Sigmoid colon (tissue), 7 donors: Measurements from ENCODE around the gene SERHL2. TPM values are rescaled to one million over a fixed set of nuclear protein-coding genes. Genes with fewer than 3 reads are reported as not detected.

ENCODE experiments used
- DNase-seq: peaks from one replicate; pipeline ENCODE4 v3.0.0-alpha.2; 2019
- H3K27ac ChIP-seq, 4 donors: fragments of 200-600 bp; sonication (generic); one replicate each; pipeline ENCODE4 v1.5.1; 2016 to 2019; ENCODE audit warnings: mild to moderate bottlenecking in 1 of 4
- H3K27me3 ChIP-seq, 3 donors: fragments of 200-600 bp; sonication (generic); one replicate each; pipeline ENCODE4 v1.5.1; 2019; ENCODE audit warnings: mild to moderate bottlenecking in 1 of 3
- H3K36me3 ChIP-seq, 4 donors: fragments of 200-600 bp; sonication (generic); one replicate each; pipeline ENCODE4 v1.5.1; 2016 to 2019
- H3K4me1 ChIP-seq, 4 donors: fragments of 200-600 bp; sonication (generic); one replicate each; pipeline ENCODE4 v1.5.1; 2017 to 2019
- H3K4me3 ChIP-seq, 4 donors: fragments of 200-600 bp; sonication (generic); one replicate each; pipeline ENCODE4 v1.5.1; 2017 to 2019; ENCODE audit warnings: mild to moderate bottlenecking in 2 of 4, moderate library complexity in 1 of 4
- H3K9me3 ChIP-seq, 4 donors: fragments of 200-600 bp in 3 of 4; sonication (generic) in 3 of 4; one replicate each; pipeline versions ENCODE4 v1.5.1 to v1.6.1; 2013 to 2019
- EP300 ChIP-seq, 4 donors: sonication (generic); formaldehyde crosslinking; IDR thresholded peaks; one replicate each; pipeline ENCODE4 v1.6.1; 2017; ENCODE audit warnings: antibody characterized with exemption in 4 of 4
- POLR2A ChIP-seq, 2 donors: fragments of 450-650 bp; IDR thresholded peaks; one replicate each; pipeline ENCODE4 v1.6.1; 2016; ENCODE audit warnings: antibody characterized with exemption in 2 of 2, mild to moderate bottlenecking in 2 of 2, moderate library complexity in 2 of 2
- POLR2AphosphoS5 ChIP-seq, 4 donors: sonication (generic); formaldehyde crosslinking; IDR thresholded peaks; one replicate each; pipeline ENCODE4 v1.6.1; 2017; ENCODE audit warnings: antibody characterized with exemption in 4 of 4
- WGBS, 2 donors: extraction: QIAGEN DNeasy Blood & Tissue Kit; methylation state at CpG; one replicate each; pipeline ENCODE4 v1.1.7; 2013; 5-methylcytosine and 5-hydroxymethylcytosine counted together
- intact Hi-C: fragments of 100-400 bp; cut with DNase I; formaldehyde crosslinking; loops from one replicate; pipeline ENCODE4 v1.15.1; 2023
- polyA plus RNA-seq, 3 donors: library from polyadenylated mRNA; stranded (reverse); fragments of 200-250 nt; gene quantifications; one replicate each; pipeline ENCODE4 v1.2.3, GENCODE V29; 2013
- total RNA-seq, 4 donors: library from RNA; depleted of rRNA; stranded (reverse); fragments of >200 nt; gene quantifications; one replicate each; pipeline ENCODE4 v1.1.0, GENCODE V29; 2016
- TF ChIP-seq, protein P1 (sequence below), 4 experiments: fragments of 450-650 bp in 3 of 4; fragments of 200-600 bp in 1 of 4; IDR thresholded peaks; one replicate each; pipeline ENCODE4 v1.5.1; 2016 to 2019; ENCODE audit warnings: antibody characterized with exemption in 4 of 4, mild to moderate bottlenecking in 3 of 4, moderate library complexity in 2 of 4
- donor health status: healthy with polysubstance abuse.
- donor health status: Bipolar disorder and iron deficiency.
- donor health status: healthy.

SERHL2 gene
- total and polyA plus RNA-seq, 7 donors = 0.92 to 6.1 (median 2.8) TPM

DNA sequence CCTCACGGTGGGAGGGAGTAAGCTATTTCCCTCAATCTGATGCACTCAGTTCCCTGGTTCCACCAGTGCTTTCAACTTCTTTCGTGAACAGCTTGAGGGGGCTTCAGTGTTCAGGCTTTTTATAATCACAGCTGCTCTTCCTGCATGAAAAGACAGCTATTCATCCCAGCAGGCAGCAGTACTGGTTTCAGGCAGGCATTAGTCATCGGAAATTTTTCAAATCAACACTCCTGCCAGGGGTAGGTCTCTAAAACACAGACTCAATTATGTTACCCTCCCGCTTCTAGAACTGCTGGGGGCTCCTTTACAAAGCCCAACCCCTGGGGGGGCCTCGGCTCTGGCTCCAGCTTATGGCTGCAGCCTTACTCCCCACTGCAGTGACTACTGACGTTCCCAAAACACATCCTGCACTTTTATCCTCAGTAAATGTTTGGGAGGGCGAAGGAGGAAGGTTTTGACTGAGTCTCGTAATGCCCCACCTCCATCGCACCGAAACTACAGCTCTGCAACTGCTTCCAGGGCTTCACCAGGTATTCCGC, 55.1 kb downstream of the SERHL2 start:
- H3K4me3 ChIP-seq = no peak overlapping the region
- intact Hi-C loops = no loop called here
- no peak for TF ChIP-seq EP300 (IDR thresholded peaks at IDR 0.05)
- DNase-seq = no peak
- WGBS, 2 donors = 80 to 83% methylated on average over 11 of the region's 11 CpGs
- H3K27ac ChIP-seq = peak overlapping the region; percentile 37 to 63 (median 60)
- H3K27me3 ChIP-seq = no peaks in the 10 kb centered on the region
- H3K36me3 ChIP-seq = peaks cover 0 to 17% (median 0%) of the 10 kb centered on the region in 4 donors
- H3K4me1 ChIP-seq = peaks cover 0 to 87% (median 80%) of the 10 kb centered on the region in 4 donors
- H3K9me3 ChIP-seq = no peaks in the 10 kb centered on the region

DNA sequence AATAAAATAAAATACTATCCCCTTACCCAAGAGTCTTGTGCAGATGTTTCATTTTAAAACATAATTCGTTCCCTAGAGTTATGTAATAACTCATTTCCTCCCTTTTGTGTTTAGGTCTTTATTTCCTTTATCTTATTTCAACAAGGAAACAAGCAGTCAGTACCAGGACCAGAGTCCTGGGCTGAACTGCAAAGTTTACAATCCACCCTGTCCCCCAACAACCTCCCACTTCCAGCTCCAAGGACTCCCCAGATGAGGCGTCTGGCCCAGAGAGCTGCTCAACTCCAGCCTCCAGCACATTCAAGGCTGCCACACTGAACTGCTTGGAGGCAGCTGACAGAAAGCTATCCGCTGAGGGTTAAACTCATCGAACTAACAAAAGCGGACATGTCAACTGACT, 56.4 kb downstream of the SERHL2 start:
- WGBS, 2 donors = 52 to 60% methylated on average over 5 of the region's 5 CpGs
- H3K36me3 ChIP-seq = peaks cover 0 to 11% (median 0%) of the 10 kb centered on the region in 4 donors
- no peaks in the 10 kb centered on the region for H3K27me3 ChIP-seq
- H3K9me3 ChIP-seq = no peaks in the 10 kb centered on the region
- H3K4me3 ChIP-seq = no peak overlapping the region
- intact Hi-C loops = no loop called here
- DNase-seq = no peak
- H3K4me1 ChIP-seq = peaks cover 0 to 79% (median 72%) of the 10 kb centered on the region in 4 donors
- H3K27ac ChIP-seq = peak overlapping the region; percentile 37 to 63 (median 60)
- TF ChIP-seq POLR2A (IDR thresholded peaks at IDR 0.05) (no peak), EP300 (IDR thresholded peaks at IDR 0.05) (no peak), POLR2AphosphoS5 (IDR thresholded peaks at IDR 0.05) (no peak)
- TF ChIP-seq, protein P1, sequence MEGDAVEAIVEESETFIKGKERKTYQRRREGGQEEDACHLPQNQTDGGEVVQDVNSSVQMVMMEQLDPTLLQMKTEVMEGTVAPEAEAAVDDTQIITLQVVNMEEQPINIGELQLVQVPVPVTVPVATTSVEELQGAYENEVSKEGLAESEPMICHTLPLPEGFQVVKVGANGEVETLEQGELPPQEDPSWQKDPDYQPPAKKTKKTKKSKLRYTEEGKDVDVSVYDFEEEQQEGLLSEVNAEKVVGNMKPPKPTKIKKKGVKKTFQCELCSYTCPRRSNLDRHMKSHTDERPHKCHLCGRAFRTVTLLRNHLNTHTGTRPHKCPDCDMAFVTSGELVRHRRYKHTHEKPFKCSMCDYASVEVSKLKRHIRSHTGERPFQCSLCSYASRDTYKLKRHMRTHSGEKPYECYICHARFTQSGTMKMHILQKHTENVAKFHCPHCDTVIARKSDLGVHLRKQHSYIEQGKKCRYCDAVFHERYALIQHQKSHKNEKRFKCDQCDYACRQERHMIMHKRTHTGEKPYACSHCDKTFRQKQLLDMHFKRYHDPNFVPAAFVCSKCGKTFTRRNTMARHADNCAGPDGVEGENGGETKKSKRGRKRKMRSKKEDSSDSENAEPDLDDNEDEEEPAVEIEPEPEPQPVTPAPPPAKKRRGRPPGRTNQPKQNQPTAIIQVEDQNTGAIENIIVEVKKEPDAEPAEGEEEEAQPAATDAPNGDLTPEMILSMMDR (IDR thresholded peaks at IDR 0.05) = no peak

DNA sequence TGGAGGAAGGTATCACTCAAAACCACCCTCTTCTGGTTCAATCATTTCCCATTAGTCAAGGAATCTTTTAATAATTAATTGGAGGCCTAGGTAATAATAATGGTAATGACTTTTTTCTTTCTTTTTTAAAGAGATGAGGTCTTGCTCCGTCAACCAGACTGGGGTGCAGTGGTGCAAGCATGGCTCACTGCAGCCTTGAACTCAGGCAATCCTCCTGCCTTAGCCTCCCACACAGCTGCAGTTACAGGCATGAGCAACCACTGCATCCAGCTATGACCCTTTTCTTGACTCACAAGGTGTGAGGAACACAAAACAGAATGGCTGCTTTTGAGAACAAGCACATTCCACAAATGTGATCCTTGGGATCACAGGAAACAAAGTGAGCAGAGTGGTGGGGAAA, 57.3 kb downstream of the SERHL2 start:
- peaks cover 2 to 82% (median 75%) of the 10 kb centered on the region in 4 donors for H3K4me1 ChIP-seq
- H3K27me3 ChIP-seq = no peaks in the 10 kb centered on the region
- H3K4me3 ChIP-seq = no peak overlapping the region
- peaks cover 0 to 2% (median 0%) of the 10 kb centered on the region in 4 donors for H3K36me3 ChIP-seq
- no peaks in the 10 kb centered on the region for H3K9me3 ChIP-seq
- H3K27ac ChIP-seq = peak overlapping the region in 2 of 4 donors; percentile 37 to 60
- no peak for TF ChIP-seq EP300 (IDR thresholded peaks at IDR 0.05)
- no peak for TF ChIP-seq POLR2AphosphoS5 (IDR thresholded peaks at IDR 0.05)
- 86 to 91% methylated on average over 1 of the region's 1 CpG for WGBS, 2 donors
- DNase-seq = no peak
- intact Hi-C loops = no loop called here

DNA sequence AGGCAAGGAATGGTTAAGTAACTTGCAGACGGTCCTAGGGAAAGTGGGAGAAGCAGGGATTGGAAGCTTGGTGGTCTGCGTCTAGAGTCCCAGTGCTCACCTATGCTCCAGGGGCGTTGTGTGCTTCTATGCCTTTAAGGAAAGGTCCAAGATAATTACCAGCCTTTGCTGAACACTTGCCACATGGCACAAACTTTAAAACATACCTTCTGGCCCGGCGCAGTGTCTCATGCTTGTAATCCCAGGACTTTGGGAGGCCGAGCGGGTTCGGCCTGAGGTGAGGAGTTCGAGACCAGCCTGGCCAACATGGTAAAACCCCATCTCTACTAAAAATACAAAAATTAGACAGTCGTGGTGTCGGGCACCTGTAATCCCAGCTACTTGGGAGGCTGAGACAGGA, 58.6 kb downstream of the SERHL2 start:
- H3K27ac ChIP-seq = peak overlapping the region; percentile 87 to 98 (median 93)
- no peaks in the 10 kb centered on the region for H3K9me3 ChIP-seq
- peaks cover 2 to 83% (median 74%) of the 10 kb centered on the region in 4 donors for H3K4me1 ChIP-seq
- no peak for DNase-seq
- peak overlapping the region in 1 of 4 donors; percentile 87 for H3K4me3 ChIP-seq
- TF ChIP-seq EP300 (IDR thresholded peaks at IDR 0.05) = no peak
- TF ChIP-seq, protein P1 (IDR thresholded peaks at IDR 0.05) = no peak
- TF ChIP-seq POLR2A (IDR thresholded peaks at IDR 0.05) = no peak
- no peak for TF ChIP-seq POLR2AphosphoS5 (IDR thresholded peaks at IDR 0.05)
- intact Hi-C loops = no loop called here
- no peaks in the 10 kb centered on the region for H3K27me3 ChIP-seq
- H3K36me3 ChIP-seq = no peaks in the 10 kb centered on the region
- WGBS, 2 donors = 80 to 87% methylated on average over 11 of the region's 11 CpGs

- Histone ChIP-seq H3K9me3 (no peaks in the 10 kb centered on the region), H3K27ac (peak overlapping the region; percentile 87 to 98 (median 93)), H3K27me3 (no peaks in the 10 kb centered on the region), H3K36me3 (peaks cover 0 to 2% (median under 1%) of the 10 kb centered on the region in 4 donors), H3K4me3 (peak overlapping the region; percentile 64 to 87 (median 77)), H3K4me1 (peaks cover 2 to 74% (median 66%) of the 10 kb centered on the region in 4 donors)
- WGBS, 2 donors = 1% methylated on average over 10 of the region's 10 CpGs
- TF ChIP-seq POLR2A (IDR thresholded peaks at IDR 0.05) (no peak), POLR2AphosphoS5 (IDR thresholded peaks at IDR 0.05) (no peak), EP300 (IDR thresholded peaks at IDR 0.05) (no peak)
- TF ChIP-seq, protein P1 (IDR thresholded peaks at IDR 0.05) = no peak
- DNase-seq = no peak
- intact Hi-C loops = no loop called here
Observed at GRCh38 chr22:42613872-42614301, 60.1 kb downstream of the SERHL2 start.
